HG03565 (cell line): Measurements from ENCODE around the gene FYB2.

Experiments
- ATAC-seq: cut with Tn5 transposase; IDR thresholded peaks from one replicate; pipeline ENCODE4 v1.9.1; 2021; ENCODE audit warnings: mild to moderate bottlenecking, moderate library complexity; ENCODE audit not compliant: unreplicated experiment

FYB2 gene

GRCh38 chr1:56715156-56715555, 104.0 kb downstream of the FYB2 start:
- no peak for ATAC-seq

GRCh38 chr1:56713112-56713511, 106.1 kb downstream of the FYB2 start:
- no peak for ATAC-seq

- ATAC-seq: no peak
Measured at GRCh38 chr1:56712150-56712549, 107.1 kb downstream of the FYB2 start.

GRCh38 chr1:56710646-56711045, 108.6 kb downstream of the FYB2 start:
- ATAC-seq: no peak

GRCh38 chr1:56709995-56710394, 109.2 kb downstream of the FYB2 start:
- no peak for ATAC-seq

GRCh38 chr1:56709269-56709880, 109.8 kb downstream of the FYB2 start:
- peak; percentile 79 for ATAC-seq

- no peak for ATAC-seq
Measured at GRCh38 chr1:56707379-56707778, 111.8 kb downstream of the FYB2 start.

GRCh38 chr1:56703747-56704146, 115.5 kb downstream of the FYB2 start:
- ATAC-seq: no peak

- ATAC-seq: no peak
Measured at GRCh38 chr1:56696663-56697062, 122.5 kb downstream of the FYB2 start.

GRCh38 chr1:56688522-56689026, 130.6 kb downstream of the FYB2 start:
- peak; percentile 95 for ATAC-seq

- ATAC-seq: no peak
Measured at GRCh38 chr1:56686169-56686568, 133.0 kb downstream of the FYB2 start.

GRCh38 chr1:56683569-56683968, 135.6 kb downstream of the FYB2 start:
- no peak for ATAC-seq

- ATAC-seq: no peak
Measured at GRCh38 chr1:56676571-56677035, 142.6 kb downstream of the FYB2 start.

GRCh38 chr1:56675763-56676162, 143.4 kb downstream of the FYB2 start:
- no peak for ATAC-seq

GRCh38 chr1:56672579-56672978, 146.6 kb downstream of the FYB2 start:
- ATAC-seq: no peak

- no peak for ATAC-seq
Measured at GRCh38 chr1:56671542-56671941, 147.7 kb downstream of the FYB2 start.

GRCh38 chr1:56671085-56671484, 148.1 kb downstream of the FYB2 start:
- no peak for ATAC-seq

GRCh38 chr1:56670350-56670749, 148.9 kb downstream of the FYB2 start:
- ATAC-seq: no peak
